GM19351 (cell line): ENCODE results near the gene C13orf46.
"Not testable (repeated sequence)": the region's sequence is repeated elsewhere in the genome, so short reads cannot be mapped to it uniquely, and the experiment has no call there.

Experiments used
- ATAC-seq: cut with Tn5 transposase; IDR thresholded peaks from one replicate; pipeline ENCODE4 v1.9.1; 2021; ENCODE audit warnings: mild to moderate bottlenecking, moderate library complexity; ENCODE audit not compliant: unreplicated experiment

C13orf46 gene

GRCh38 chr13:113913408-113913807, 60.5 kb downstream of the C13orf46 start:
- not testable (repeated sequence) for ATAC-seq

DNA sequence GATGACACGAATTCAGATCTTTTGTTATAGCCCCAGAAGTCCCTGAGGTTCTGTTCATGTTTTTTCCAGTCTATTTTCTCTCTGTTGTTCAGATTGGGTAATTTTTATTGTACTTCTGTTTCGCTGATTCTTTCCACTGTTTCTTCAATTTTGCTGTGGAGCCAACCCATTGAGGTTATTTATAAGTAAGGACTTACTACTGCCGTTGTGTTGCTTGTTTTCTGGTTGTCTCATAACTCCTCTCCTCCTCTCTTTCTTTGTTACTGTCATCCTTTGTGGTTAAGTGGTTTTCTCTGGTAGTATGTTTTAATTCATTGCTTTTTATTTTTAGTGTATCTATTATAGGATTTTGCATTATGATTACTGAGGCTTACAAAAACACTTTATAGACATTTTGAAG, 61.3 kb downstream of the C13orf46 start:
- no peak for ATAC-seq

DNA sequence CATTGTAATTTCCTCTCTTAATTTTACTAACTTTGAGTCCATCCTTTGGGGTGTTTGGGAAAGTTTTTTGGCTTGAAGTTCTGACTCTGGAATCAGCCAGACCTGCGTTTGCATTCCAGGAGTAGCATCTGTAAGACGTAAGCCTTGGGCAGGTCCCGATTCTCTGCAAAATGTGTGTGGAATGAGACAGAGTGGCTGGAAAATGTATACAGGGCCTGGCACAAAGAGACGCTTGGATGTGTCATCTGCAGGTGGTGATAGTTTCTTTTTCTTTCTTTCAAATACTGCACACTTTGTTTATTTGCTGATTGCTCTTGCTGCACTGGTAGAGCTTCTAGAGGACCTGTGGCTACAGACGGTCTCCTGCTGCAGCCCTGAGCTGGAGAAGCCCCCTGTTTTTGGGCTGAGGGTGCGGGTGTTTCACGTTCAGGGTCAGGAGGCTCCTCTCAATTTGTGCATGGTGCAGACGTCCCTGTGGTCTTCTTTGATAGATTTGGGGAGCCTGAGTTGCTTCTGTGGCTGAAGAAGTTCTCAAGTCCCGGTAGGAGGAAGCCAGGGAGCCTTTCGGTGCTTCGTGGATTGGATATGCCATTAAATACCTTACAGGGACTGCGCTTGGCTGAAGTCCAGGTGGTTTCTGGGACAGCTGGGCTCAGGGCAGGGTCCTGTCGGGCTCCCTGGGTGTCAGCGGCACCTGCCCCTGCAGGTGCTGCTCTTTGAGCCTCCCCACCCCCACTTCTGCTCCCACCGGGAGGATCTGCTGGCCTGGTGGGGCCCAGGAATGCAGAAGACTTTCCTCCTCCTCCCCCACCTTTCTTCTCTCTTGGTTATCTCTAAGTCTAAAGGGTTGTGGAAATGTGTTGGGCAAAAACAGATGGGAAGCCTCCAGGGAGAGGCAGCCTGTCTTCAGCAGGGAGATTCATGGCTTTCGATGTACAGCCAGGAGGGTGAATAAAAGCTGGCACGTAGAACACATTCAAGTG, 66.0 kb downstream of the C13orf46 start:
- no peak for ATAC-seq

- ATAC-seq: no peak
Measured at GRCh38 chr13:113906571-113906970, 67.3 kb downstream of the C13orf46 start.

DNA sequence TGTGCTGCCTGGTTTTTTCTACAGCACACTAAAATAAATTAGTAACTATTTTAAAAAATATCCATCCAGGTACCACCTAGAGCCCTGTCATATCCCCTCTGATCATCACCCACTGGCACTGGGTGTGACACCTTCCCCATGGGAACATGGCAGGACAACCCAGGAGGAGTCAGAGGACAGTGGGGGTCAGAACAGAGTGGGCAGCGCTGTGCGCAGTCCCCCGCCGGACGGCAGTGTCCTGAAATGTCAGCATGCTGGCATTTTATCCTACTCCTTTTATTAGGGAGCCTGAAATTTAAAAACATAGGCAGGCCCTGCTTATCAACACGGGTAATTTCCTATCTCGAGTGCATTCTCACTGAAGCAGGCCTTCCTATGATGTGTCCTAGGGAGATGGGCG, 67.9 kb downstream of the C13orf46 start:
- no peak for ATAC-seq

DNA sequence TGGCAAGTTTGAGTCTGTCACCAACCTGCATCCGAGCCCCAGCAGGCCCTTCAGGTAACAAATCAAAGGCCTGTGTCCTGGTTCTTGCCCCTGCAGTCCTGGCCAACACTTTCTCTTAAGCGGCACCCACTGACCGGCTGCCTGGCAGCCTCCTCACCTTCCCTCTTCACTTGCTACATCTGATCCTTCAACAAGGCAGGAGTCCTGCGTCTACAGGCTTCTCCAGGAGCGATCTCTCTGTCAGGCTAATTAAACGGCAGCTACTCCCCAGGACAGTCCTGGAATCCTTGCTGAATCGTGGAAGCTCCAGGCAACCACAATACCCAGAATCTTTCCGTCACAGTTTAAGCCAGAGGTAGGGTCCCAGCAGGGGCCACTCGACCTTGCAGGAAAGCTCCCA, 68.9 kb downstream of the C13orf46 start:
- no peak for ATAC-seq

GRCh38 chr13:113904411-113904810, 69.5 kb downstream of the C13orf46 start:
- ATAC-seq: no peak

DNA sequence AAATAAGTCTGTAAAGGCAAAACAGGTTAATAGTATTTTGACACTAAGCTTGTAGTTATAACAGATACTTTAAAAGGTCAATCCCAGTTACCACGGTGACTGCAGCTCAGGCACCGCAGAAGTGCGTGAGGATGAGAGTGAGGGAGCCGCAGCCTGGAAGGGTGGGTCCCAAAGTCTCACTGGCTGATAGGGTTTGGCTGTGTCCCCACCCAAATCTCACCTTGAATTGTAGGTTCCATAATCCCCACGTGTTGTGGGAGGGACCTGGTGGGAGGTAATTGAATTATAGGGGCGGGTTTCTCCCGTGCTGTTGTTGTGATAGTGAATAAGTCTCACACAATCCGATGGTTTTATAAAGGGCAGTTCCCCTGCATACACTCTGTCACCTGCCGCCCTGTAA, 70.0 kb downstream of the C13orf46 start:
- ATAC-seq: no peak
